ENCODE data around the gene DCAF10. TPM values are rescaled to one million over a fixed set of nuclear protein-coding genes. Genes with fewer than 3 reads are reported as not detected.
A peak's percentile ranks its signal among the peaks of the same experiment; 100 is the strongest.

The DCAF10 gene
- total and polyA plus RNA-seq, 10 of the 15 experiments (the other 5 are each of a cell fraction or from before 2014, with no cell fraction given) = 3.9 to 21.7 (median 9.8) TPM

DNA sequence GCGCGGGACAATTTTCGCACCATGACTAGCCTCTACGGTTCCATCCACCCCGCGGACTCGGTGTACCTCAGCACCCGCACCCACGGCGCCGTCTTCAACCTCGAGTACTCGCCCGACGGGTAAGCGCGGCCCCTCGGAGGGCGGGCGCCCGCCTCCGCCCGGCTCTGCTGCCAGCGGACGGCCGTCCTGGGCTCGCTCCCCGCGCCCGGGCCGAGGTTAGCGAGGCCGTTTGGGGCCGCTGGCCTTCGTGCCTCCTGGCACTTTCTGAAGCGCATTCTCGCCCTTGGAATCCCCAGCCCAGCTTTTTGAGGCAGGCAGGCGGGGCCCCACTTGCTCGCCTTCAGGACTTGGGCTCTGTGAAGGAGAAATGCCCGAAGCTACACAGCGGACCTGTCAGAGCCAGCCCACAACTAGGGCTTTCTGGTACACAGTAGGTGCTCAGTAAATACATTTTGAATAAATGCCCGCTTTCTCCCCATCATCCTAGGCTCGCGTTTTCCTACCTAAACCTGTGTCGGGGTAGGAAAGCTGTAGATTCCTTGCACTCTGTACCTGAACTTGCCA is 772 bp downstream of the DCAF10 start:
- peak overlapping the region; percentile 99 for H2AFZ ChIP-seq (ENCODE audit: control insufficient read depth, low read depth, low read length)
- ATAC-seq = peak; percentile 70

GRCh38 chr9:37801959-37802711 is 1.5 kb downstream of the DCAF10 start:
- intact Hi-C loops (cut with micrococcal nuclease; ENCODE audit: unreplicated experiment) (loop anchor here (2.0 to 5.0 kb wide), 3 partner anchors 17 to 220 kb away; partner anchors contain the start of genes EXOSC3 and SLC25A51), in situ Hi-C loops (cut with MboI) (no loop called here)
- SMC1A ChIA-PET (ENCODE audit: uncharacterized antibody, unreplicated experiment) = interaction anchor here (1.0 kb wide), 1 partner anchor 11 kb away, joined by 7 read pairs; no protein-coding TSS in a partner anchor
- Histone ChIP-seq H3K27me3 (replicated peaks in 1 of 2; ENCODE audit: control insufficient read depth in 2 of 2, insufficient read depth in 2 of 2, low read length in 1 of 2) (no peaks in the 10 kb centered on the region), H3K9me3 (replicated peaks; ENCODE audit: control insufficient read depth, insufficient read depth, low read length) (no peaks in the 10 kb centered on the region), H3K79me2 (ENCODE audit: control insufficient read depth, insufficient read depth, low read length) (peaks cover 46% of the 10 kb centered on the region), H2AFZ (ENCODE audit: control insufficient read depth, low read depth, low read length) (no peak overlapping the region), H3K9ac (ENCODE audit: control insufficient read depth, insufficient read depth, low read length) (peak overlapping the region; percentile 90), H3K27ac (ENCODE audit: control insufficient read depth, insufficient read depth) (peak overlapping the region; percentile 83; the same call in 1 of the 2 replicates), H3K4me3 (peak overlapping the region; percentile 80), H3K4me2 (ENCODE audit: control insufficient read depth, insufficient read depth) (peak overlapping the region; percentile 85), H4K20me1 (ENCODE audit: control insufficient read depth, insufficient read depth) (peaks cover 3% of the 10 kb centered on the region; the same call in 1 of the 2 replicates), H3K36me3 (ENCODE audit: control insufficient read depth in 2 of 2, insufficient read depth in 2 of 2, low read length in 1 of 2) (no peaks in the 10 kb centered on the region), H3K4me1 (ENCODE audit: control insufficient read depth, insufficient read depth, low read length) (peaks cover 10% of the 10 kb centered on the region; the same call in 1 of the 2 replicates)
- no peak for DNase-seq (ENCODE audit: low read depth, low spot score)
- CTCF ChIA-PET = interaction anchor here (0.7 to 3.1 kb wide), 3 partner anchors 18 to 497 kb away, joined by 3 to 13 read pairs (median 4); partner anchors contain the start of gene EXOSC3
- no peak for ATAC-seq
- TSS peak; percentile 79 for BruUV-seq (replicated peaks)
- RAD21 ChIA-PET (ENCODE audit: unreplicated experiment) = interaction anchor here (1.1 kb wide), 1 partner anchor 101 kb away, joined by 4 read pairs; the partner anchor contains the start of gene SLC25A51
- TF ChIP-seq KLF5 (IDR thresholded peaks at IDR 0.05; ENCODE audit: partially characterized antibody) = no peak
- TF ChIP-seq MEF2B (IDR thresholded peaks at IDR 0.05; ENCODE audit: partially characterized antibody, poor library complexity, severe bottlenecking) = no peak
- 34% methylated on average over 10 of the region's 10 CpGs for WGBS (ENCODE audit: insufficient coverage, insufficient replicate concordance, low lambda C conversion rate, missing lambda C conversion rate)
- POLR2A ChIA-PET = interaction anchor here (1.0 kb wide), 1 partner anchor 11 kb away, joined by 3 read pairs; no protein-coding TSS in a partner anchor
- FAIRE-seq = no peak

More for the DNA sequence above, 772 bp downstream of the DCAF10 start:
- peak; percentile 45 for TF ChIP-seq LARP7 (IDR thresholded peaks at IDR 0.05)
- no peak for TF ChIP-seq CBX3 (IDR thresholded peaks at IDR 0.05; ENCODE audit: borderline replicate concordance, low read depth)
- 0 out of 3 replicates have a peak, but pooled peaks of 1 of the 2 experiments have one; percentile 9 for TF ChIP-seq EGR1 (IDR thresholded peaks at IDR 0.05; ENCODE audit: borderline replicate concordance in 1 of 2, low read depth in 2 of 2, low read length in 2 of 2)
- no peak for TF ChIP-seq SIN3A (IDR thresholded peaks at IDR 0.05; ENCODE audit: low read depth, low read length)
- ChIA-PET RAD21 (ENCODE audit: unreplicated experiment) (interaction anchor here (0.9 to 1.1 kb wide), 2 partner anchors 16 to 102 kb away, joined by 4 read pairs; partner anchors contain the start of genes EXOSC3 and SLC25A51), CTCF (interaction anchor here (0.7 to 3.1 kb wide), 3 partner anchors 17 to 497 kb away, joined by 3 to 13 read pairs (median 3); partner anchors contain the start of gene EXOSC3), SMC1A (ENCODE audit: uncharacterized antibody, unreplicated experiment) (interaction anchor here (0.6 to 1.0 kb wide), 3 partner anchors 8 to 101 kb away, joined by 3 to 7 read pairs (median 4); no protein-coding TSS in a partner anchor), POLR2A (interaction anchor here (0.6 to 1.6 kb wide), 5 partner anchors 12 to 234 kb away, joined by 3 to 10 read pairs (median 3); partner anchors contain the start of gene EXOSC3)
- H3K4me3 ChIP-seq = peak overlapping the region; percentile 80
- no peaks in the 10 kb centered on the region for H3K27me3 ChIP-seq (replicated peaks in 1 of 2; ENCODE audit: control insufficient read depth in 2 of 2, insufficient read depth in 2 of 2, low read length in 1 of 2)
- H3K79me2 ChIP-seq (ENCODE audit: control insufficient read depth, insufficient read depth, low read length) = peaks cover 46% of the 10 kb centered on the region
- peak overlapping the region; percentile 85 for H3K4me2 ChIP-seq (ENCODE audit: control insufficient read depth, insufficient read depth)
- peak overlapping the region; percentile 90 for H3K9ac ChIP-seq (ENCODE audit: control insufficient read depth, insufficient read depth, low read length)
- H3K9me3 ChIP-seq (replicated peaks; ENCODE audit: control insufficient read depth, insufficient read depth, low read length) = no peaks in the 10 kb centered on the region
- intact Hi-C loops (cut with micrococcal nuclease; ENCODE audit: unreplicated experiment) = loop anchor here (2.0 to 5.0 kb wide), 3 partner anchors 17 to 219 kb away; partner anchors contain the start of genes EXOSC3 and SLC25A51
- peaks cover 10% of the 10 kb centered on the region; the same call in 1 of the 2 replicates for H3K4me1 ChIP-seq (ENCODE audit: control insufficient read depth, insufficient read depth, low read length)
- peaks cover 3% of the 10 kb centered on the region; the same call in 1 of the 2 replicates for H4K20me1 ChIP-seq (ENCODE audit: control insufficient read depth, insufficient read depth)
- in situ Hi-C loops (cut with MboI) = no loop called here
- H3K36me3 ChIP-seq (ENCODE audit: control insufficient read depth in 2 of 2, insufficient read depth in 2 of 2, low read length in 1 of 2) = no peaks in the 10 kb centered on the region
- peak overlapping the region; percentile 83 for H3K27ac ChIP-seq (ENCODE audit: control insufficient read depth, insufficient read depth)
- DNase-seq (ENCODE audit: low read depth, low spot score) (no peak), FAIRE-seq (no peak)
- WGBS (ENCODE audit: insufficient coverage, insufficient replicate concordance, low lambda C conversion rate, missing lambda C conversion rate) = 0% methylated on average over 39 of the region's 45 CpGs
- BruUV-seq (replicated peaks) = no TSS peak

Data from GM12878 (cell line).